Measurements from ENCODE around the gene SERPINE1.

The SERPINE1 gene

GRCh38 chr7:101156866-101157589, 30.1 kb downstream of the SERPINE1 start:
- DNase-seq = no peak

- no peak for DNase-seq
Measured at GRCh38 chr7:101159696-101160674, 33.1 kb downstream of the SERPINE1 start.

- DNase-seq = no peak
Measured at GRCh38 chr7:101160910-101161309, 34.0 kb downstream of the SERPINE1 start.

- DNase-seq = no peak
Measured at GRCh38 chr7:101161692-101162471, 35.0 kb downstream of the SERPINE1 start.

- peak; percentile 74 to 91 (median 88) for DNase-seq
Measured at GRCh38 chr7:101162551-101163278, 35.8 kb downstream of the SERPINE1 start.

GRCh38 chr7:101163279-101164070, 36.6 kb downstream of the SERPINE1 start:
- peak; percentile 71 to 91 (median 88) for DNase-seq

- DNase-seq = peak; percentile 44 to 77 (median 69)
Measured at GRCh38 chr7:101164071-101164840, 37.4 kb downstream of the SERPINE1 start.

- DNase-seq = peak; percentile 97 to 98 (median 98)
Measured at GRCh38 chr7:101165075-101165957, 38.4 kb downstream of the SERPINE1 start, which contains the start of gene VGF. Gene VGF (minus strand): TSS chr7:101165569. CDS start chr7:101164843, 726 bp downstream.

- DNase-seq = peak in 2 of 3 experiments; percentile 64 to 70
Measured at GRCh38 chr7:101165958-101166647, 39.2 kb downstream of the SERPINE1 start.

GRCh38 chr7:101166648-101166908, 39.7 kb downstream of the SERPINE1 start:
- no peak for DNase-seq

GRCh38 chr7:101166909-101167644, 40.2 kb downstream of the SERPINE1 start:
- peak; percentile 32 to 65 (median 62) for DNase-seq

- DNase-seq = peak in 2 of 3 experiments; percentile 37 to 44
Measured at GRCh38 chr7:101167645-101168411, 40.9 kb downstream of the SERPINE1 start.

GRCh38 chr7:101168412-101169049, 41.6 kb downstream of the SERPINE1 start:
- DNase-seq = no peak

- no peak for DNase-seq
Measured at GRCh38 chr7:101169110-101169837, 42.4 kb downstream of the SERPINE1 start.

GRCh38 chr7:101169838-101170551, 43.1 kb downstream of the SERPINE1 start:
- peak; percentile 67 to 79 (median 72) for DNase-seq
